HG03520 (cell line): ENCODE data around the gene CMSS1.
A peak's percentile ranks its signal among the peaks of the same experiment; 100 is the strongest.

Experiments
- ATAC-seq: cut with Tn5 transposase; IDR thresholded peaks from one replicate; pipeline ENCODE4 v1.9.1; 2021; ENCODE audit warnings: mild to moderate bottlenecking, moderate library complexity; ENCODE audit not compliant: unreplicated experiment

Gene CMSS1

GRCh38 chr3:99817437-99818240 is at the start of gene CMSS1:
TSS of gene CMSS1 (plus strand) at chr3:99817862.
- ATAC-seq, result peak; percentile 95

- no peak for ATAC-seq
Observed at GRCh38 chr3:99768126-99768525, 49.5 kb upstream of the CMSS1 start.

GRCh38 chr3:99768808-99769501 is 48.7 kb upstream of the CMSS1 start:
- ATAC-seq, result no peak

GRCh38 chr3:99772171-99772570 is 45.5 kb upstream of the CMSS1 start:
- no peak for ATAC-seq

- ATAC-seq, result no peak
Observed at GRCh38 chr3:99772671-99773070, 45.0 kb upstream of the CMSS1 start.

- ATAC-seq, result peak; percentile 98
Observed at GRCh38 chr3:99774467-99774866, 43.2 kb upstream of the CMSS1 start.

- ATAC-seq, result no peak
Observed at GRCh38 chr3:99776516-99777209, 41.0 kb upstream of the CMSS1 start.

- no peak for ATAC-seq
Observed at GRCh38 chr3:99777210-99777549, 40.5 kb upstream of the CMSS1 start.

GRCh38 chr3:99777708-99778107 is 40.0 kb upstream of the CMSS1 start:
- ATAC-seq, result no peak

GRCh38 chr3:99780749-99781148 is 36.9 kb upstream of the CMSS1 start:
- ATAC-seq, result no peak

GRCh38 chr3:99781761-99782160 is 35.9 kb upstream of the CMSS1 start:
- no peak for ATAC-seq

GRCh38 chr3:99783011-99783573 is 34.6 kb upstream of the CMSS1 start:
- ATAC-seq, result no peak

- ATAC-seq, result peak; percentile 92
Observed at GRCh38 chr3:99789011-99789721, 28.5 kb upstream of the CMSS1 start.

GRCh38 chr3:99794485-99794884 is 23.2 kb upstream of the CMSS1 start:
- no peak for ATAC-seq

GRCh38 chr3:99795573-99795972 is 22.1 kb upstream of the CMSS1 start:
- ATAC-seq, result no peak

- ATAC-seq, result no peak
Observed at GRCh38 chr3:99799422-99799821, 18.2 kb upstream of the CMSS1 start.

- no peak for ATAC-seq
Observed at GRCh38 chr3:99803297-99803696, 14.4 kb upstream of the CMSS1 start.

- no peak for ATAC-seq
Observed at GRCh38 chr3:99805160-99805559, 12.5 kb upstream of the CMSS1 start.

- ATAC-seq, result no peak
Observed at GRCh38 chr3:99808163-99808794, 9.4 kb upstream of the CMSS1 start.

GRCh38 chr3:99809565-99809964 is 8.1 kb upstream of the CMSS1 start:
- no peak for ATAC-seq
